Mesothelial cell of epicardium (in vitro differentiated cells): ENCODE results near the gene BRAT1. TPM values are rescaled to one million over a fixed set of nuclear protein-coding genes. Genes with fewer than 3 reads are reported as not detected.

Experiments used
- DNase-seq, 2 experiments: peaks; one replicate each; pipeline ENCODE4 v3.0.0; 2021; ENCODE audit warnings: low spot score in 2 of 2; ENCODE audit not compliant: unreplicated experiment in 2 of 2
- H3K27ac Mint-ChIP-seq: 2 replicates; pipeline ENCODE4 v1.8.0; 2021; ENCODE audit warnings: mixed read lengths
- H3K27me3 Mint-ChIP-seq: 2 replicates; pipeline ENCODE4 v1.8.0; 2021; ENCODE audit warnings: low read depth, mixed read lengths
- H3K36me3 Mint-ChIP-seq: 2 replicates; pipeline ENCODE4 v1.8.0; 2021; ENCODE audit warnings: mixed read lengths
- H3K4me1 Mint-ChIP-seq: 2 replicates; pipeline ENCODE4 v1.8.0; 2021; ENCODE audit warnings: mixed read lengths
- H3K4me3 Mint-ChIP-seq: 2 replicates; pipeline ENCODE4 v1.8.0; 2021; ENCODE audit warnings: mild to moderate bottlenecking, moderate library complexity, mixed read lengths
- H3K9me3 Mint-ChIP-seq: 2 replicates; pipeline ENCODE4 v1.8.0; 2021; ENCODE audit warnings: mixed read lengths
- CTCF ChIP-seq: fragments of 200-600 bp; sonication (generic); IDR thresholded peaks from one replicate; pipeline ENCODE4 v1.5.0; 2021; ENCODE audit warnings: antibody characterized with exemption; ENCODE audit not compliant: unreplicated experiment
- total RNA-seq: library from RNA; stranded (reverse); gene quantifications from 3 replicates; pipeline ENCODE4 v1.2.1, GENCODE V29; 2021

BRAT1 gene
- total RNA-seq, 1 donor from 2014 or later, result 47.6 TPM

- Mint-ChIP-seq H3K9me3 (no peaks in the 10 kb centered on the region), H3K36me3 (no peaks in the 10 kb centered on the region), H3K27ac (no peak overlapping the region), H3K4me3 (no peak overlapping the region), H3K4me1 (peaks cover 18% of the 10 kb centered on the region), H3K27me3 (no peaks in the 10 kb centered on the region)
- no peak for TF ChIP-seq CTCF
- DNase-seq, result no peak
These were observed 43.1 kb downstream of the BRAT1 start for GRCh38 chr7:2512179-2512661.

- DNase-seq, result no peak
- no peak for TF ChIP-seq CTCF
- H3K27ac Mint-ChIP-seq, result no peak overlapping the region
- no peaks in the 10 kb centered on the region for H3K36me3 Mint-ChIP-seq
- H3K9me3 Mint-ChIP-seq, result no peaks in the 10 kb centered on the region
- no peak overlapping the region for H3K4me3 Mint-ChIP-seq
- H3K27me3 Mint-ChIP-seq, result no peaks in the 10 kb centered on the region
- peaks cover 14% of the 10 kb centered on the region for H3K4me1 Mint-ChIP-seq
These were observed 43.6 kb downstream of the BRAT1 start for GRCh38 chr7:2511769-2512168.

- Mint-ChIP-seq H3K36me3 (no peaks in the 10 kb centered on the region), H3K4me1 (peaks cover 9% of the 10 kb centered on the region), H3K4me3 (no peak overlapping the region), H3K9me3 (no peaks in the 10 kb centered on the region), H3K27me3 (no peaks in the 10 kb centered on the region), H3K27ac (no peak overlapping the region)
- no peak for DNase-seq
- no peak for TF ChIP-seq CTCF
These were observed 44.2 kb downstream of the BRAT1 start for GRCh38 chr7:2510909-2511768.

- no peak for DNase-seq
- Mint-ChIP-seq H3K36me3 (no peaks in the 10 kb centered on the region), H3K4me1 (peaks cover 9% of the 10 kb centered on the region), H3K27me3 (no peaks in the 10 kb centered on the region), H3K4me3 (no peak overlapping the region), H3K9me3 (no peaks in the 10 kb centered on the region), H3K27ac (no peak overlapping the region)
- no peak for TF ChIP-seq CTCF
These were observed 45.1 kb downstream of the BRAT1 start for GRCh38 chr7:2510130-2510776.

GRCh38 chr7:2509298-2509906 lies 45.9 kb downstream of the BRAT1 start:
- no peak overlapping the region for H3K27ac Mint-ChIP-seq
- no peaks in the 10 kb centered on the region for H3K9me3 Mint-ChIP-seq
- TF ChIP-seq CTCF, result no peak
- no peaks in the 10 kb centered on the region for H3K27me3 Mint-ChIP-seq
- H3K36me3 Mint-ChIP-seq, result no peaks in the 10 kb centered on the region
- peaks cover 9% of the 10 kb centered on the region for H3K4me1 Mint-ChIP-seq
- H3K4me3 Mint-ChIP-seq, result no peak overlapping the region
- DNase-seq, result no peak
